HG02943 (cell line): Measurements from ENCODE around the gene FLYWCH1.
A peak's percentile ranks its signal among the peaks of the same experiment; 100 is the strongest.

Experiments used
- ATAC-seq: cut with Tn5 transposase; IDR thresholded peaks from one replicate; pipeline ENCODE4 v1.9.1; 2021; ENCODE audit warnings: mild to moderate bottlenecking, low read depth, moderate library complexity; ENCODE audit not compliant: unreplicated experiment

FLYWCH1 gene, protein sequence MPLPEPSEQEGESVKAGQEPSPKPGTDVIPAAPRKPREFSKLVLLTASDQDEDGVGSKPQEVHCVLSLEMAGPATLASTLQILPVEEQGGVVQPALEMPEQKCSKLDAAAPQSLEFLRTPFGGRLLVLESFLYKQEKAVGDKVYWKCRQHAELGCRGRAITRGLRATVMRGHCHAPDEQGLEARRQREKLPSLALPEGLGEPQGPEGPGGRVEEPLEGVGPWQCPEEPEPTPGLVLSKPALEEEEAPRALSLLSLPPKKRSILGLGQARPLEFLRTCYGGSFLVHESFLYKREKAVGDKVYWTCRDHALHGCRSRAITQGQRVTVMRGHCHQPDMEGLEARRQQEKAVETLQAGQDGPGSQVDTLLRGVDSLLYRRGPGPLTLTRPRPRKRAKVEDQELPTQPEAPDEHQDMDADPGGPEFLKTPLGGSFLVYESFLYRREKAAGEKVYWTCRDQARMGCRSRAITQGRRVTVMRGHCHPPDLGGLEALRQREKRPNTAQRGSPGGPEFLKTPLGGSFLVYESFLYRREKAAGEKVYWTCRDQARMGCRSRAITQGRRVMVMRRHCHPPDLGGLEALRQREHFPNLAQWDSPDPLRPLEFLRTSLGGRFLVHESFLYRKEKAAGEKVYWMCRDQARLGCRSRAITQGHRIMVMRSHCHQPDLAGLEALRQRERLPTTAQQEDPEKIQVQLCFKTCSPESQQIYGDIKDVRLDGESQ

DNA sequence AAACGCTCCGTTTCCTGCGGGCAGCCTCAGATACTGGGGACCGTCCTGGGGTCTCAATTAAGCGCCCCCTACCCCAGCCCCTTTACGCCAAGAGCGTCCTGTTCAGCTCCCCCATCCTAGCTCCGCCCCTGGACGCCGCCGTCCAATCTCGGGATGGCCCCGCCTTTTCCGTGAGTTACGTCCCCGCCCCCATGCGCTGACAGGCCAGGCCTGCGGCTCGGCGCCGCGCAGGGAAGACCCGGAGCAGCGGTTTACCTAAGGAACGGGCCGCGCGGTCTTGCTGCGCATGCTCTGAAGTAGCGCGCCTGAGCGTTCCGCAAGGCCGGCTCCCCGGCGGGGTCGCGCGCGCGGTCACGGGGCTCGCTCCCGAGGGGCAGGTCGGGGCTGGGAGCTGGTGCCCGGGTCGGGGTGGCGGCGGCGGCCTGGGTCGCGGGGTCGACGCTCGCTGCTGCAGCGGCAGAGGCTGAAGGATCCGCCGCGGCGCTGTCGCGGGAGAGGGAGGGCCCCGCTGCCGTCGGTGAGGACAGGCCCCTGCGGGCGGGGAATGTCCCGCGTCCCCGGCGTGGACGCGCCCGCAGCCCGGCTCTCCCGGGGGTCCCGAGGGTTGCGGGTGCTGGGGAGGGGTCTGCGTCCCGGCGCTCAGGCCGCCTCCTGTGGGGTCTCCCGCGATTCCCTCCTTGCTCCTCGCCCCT, at the start of gene FLYWCH1:
Gene FLYWCH1, plus strand, starts transcription at position 294 of the 692 bp plus-strand sequence. CDS start 17,755 bp downstream, outside the sequence.
- peak; percentile 91 for ATAC-seq

DNA sequence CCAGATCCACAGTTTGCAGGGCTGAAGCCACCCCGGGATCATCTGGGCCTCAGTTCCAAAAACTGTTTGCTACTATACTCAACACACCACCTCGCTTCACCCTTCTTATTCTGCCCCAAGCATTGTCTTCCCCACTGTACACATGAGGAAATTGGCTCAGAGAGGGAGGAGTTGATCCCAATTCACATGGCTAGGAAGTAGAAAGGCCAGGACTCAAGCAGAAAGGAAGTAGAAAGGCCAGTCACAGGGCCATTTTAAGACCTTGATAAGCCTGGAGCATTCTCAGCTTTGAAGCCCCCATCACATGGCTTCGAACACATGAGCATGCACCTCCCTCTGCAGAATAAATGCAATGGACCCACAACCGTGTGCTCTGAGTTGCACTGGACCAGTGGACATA, 46.1 kb upstream of the FLYWCH1 start:
- ATAC-seq: no peak

DNA sequence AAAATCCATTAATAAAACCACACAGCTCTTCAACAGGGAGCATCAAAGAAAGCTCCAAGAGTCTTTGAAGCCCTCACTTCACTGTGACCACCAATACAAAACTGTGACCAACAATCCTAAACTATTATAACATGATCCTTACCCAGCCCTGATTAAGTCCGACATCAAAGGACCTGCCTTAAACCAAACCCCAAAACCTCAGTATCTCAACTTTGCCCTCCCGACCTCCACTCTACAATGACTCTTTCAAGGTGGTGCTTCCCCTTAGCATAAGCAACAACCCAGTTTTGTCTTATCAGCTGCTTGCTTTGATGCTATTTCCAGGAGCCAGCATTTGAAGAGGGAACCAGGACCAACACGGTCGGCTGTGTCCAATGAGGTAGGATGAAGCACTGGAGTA, 45.3 kb upstream of the FLYWCH1 start:
- ATAC-seq: no peak

DNA sequence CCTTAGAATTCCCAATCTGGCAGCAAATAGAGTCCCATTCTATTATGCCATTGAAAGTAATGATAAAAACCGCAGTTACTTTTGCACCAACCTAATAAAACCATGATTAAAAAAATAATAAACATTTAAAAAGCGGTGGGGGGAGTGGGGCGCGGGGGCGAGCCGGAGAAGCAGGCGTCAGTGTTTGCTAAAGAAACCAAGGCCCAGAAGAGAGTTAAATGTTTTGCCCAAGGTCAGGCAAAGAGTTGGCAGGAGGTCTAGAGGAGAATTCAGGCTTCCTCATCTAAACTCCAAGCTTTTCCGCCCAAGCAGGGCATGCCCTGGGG, 44.1 kb upstream of the FLYWCH1 start:
- ATAC-seq: peak; percentile 7

DNA sequence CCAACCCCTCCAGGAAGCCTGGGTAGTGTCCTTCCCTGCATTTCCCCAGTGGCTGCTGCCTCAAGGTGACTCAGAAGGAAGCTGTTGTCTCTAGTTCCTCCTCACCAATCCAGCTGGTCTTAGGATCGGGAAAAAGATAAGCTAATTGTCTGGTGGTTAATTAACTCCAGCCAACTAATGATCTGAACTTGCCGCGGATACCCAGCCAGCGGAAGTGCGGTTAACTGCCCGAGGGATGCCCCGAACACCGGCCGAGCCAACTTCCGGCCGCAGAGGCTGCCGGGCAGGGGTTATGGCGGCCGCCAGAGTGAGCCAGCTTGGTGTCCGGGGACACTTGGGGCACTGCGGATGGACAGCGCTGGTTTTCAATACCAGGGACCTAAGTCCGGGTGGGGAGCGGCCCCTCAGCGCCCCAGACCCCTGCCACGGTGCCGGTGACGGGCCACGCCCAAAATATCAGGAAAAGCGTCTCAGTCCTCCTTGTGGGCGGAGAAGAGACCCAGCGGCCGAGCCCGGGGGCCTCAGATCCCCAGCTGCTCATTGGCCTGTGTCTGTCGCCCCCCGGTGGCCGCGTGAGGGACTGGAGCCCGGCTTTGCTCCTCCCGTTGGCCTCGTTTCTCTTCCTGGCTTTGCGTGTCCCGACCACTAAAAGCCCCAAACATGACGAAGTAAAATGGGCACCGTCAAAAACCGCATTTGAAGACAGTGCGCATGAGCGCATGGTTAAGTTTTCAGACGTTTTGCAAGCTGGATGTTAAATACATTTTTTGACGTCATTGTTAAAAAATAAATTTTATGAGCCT, 43.5 kb upstream of the FLYWCH1 start:
- peak; percentile 81 for ATAC-seq

DNA sequence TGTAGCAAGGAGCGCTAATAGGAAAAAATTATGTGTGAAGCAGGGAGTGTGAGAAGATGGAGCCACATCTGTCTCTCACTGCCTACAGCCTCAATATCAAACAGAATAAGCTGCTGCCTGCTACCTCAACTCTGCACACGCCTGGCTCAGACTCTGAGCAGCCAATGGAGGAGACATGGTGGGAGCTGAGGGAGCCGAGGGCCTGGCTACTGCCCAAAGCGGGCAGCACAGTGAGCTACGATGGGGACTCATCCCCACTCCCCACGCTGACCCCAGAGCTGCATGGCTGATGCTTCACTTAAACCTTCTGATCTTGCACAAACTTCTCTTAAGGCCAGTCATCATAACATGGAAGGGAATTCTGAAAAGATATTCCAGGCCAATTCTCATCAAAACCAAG, 39.8 kb upstream of the FLYWCH1 start:
- no peak for ATAC-seq

DNA sequence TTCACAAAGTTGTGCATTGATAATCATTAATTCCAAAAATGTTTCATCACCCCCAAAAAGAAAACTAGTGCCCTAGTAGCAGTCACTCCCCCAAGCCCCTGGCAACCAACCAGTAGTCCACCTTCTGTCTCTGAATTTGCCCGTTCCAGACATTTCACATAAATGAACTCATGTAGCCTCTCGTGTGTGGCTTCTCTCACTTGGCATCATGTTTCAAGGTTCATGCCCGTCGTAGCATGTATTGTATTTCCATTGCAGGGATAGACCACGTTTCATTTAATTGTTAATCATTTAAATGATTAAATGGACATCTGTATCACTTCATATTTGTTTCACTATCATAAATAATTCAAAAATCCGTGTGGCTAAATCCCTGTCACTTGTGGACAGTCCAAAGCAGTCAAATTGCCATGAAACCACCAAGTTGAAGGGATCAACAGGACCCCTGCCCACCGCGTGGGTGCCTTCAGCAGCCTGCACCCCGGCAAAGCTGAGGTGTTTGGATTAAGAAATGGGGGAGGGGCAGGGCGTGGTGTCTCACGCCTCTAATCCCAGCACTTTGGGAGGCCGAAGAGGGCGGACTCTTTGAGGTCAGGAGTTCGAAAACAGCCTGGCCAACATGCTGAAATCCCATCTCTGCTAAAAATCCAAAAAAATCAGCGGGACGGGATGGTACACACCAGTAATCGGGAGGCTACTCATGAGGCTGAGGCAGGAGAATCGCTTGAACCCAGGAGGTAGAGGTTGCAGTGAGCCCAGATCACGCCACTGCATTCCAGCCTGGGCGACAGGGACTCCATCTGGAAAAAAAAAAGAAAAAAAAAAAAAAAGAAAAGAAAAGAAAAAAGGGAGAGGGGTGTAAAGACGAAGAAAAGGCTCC, 37.5 kb upstream of the FLYWCH1 start:
- ATAC-seq: no peak

DNA sequence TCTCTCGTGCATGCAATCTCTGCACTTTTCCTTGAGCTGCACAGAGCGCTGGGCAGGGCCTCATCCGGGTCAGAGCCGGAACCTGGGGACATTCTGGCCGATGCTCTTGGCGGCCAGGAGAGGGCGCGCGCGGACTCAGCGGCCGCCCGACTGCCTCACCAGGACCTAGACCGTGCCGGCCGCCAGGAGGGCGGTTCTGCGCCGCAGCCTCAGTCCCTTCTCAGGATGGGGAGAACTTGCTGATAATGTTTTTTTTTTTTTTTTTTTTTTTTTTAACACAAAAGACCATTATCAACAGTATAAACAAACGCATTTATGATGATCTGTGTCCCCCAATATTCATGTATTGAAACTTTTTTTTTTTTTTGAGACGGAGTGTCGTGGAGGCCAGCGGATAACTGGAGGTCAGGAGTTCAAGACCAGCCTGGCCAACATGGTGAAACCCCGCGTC, 36.8 kb upstream of the FLYWCH1 start:
- ATAC-seq: no peak

DNA sequence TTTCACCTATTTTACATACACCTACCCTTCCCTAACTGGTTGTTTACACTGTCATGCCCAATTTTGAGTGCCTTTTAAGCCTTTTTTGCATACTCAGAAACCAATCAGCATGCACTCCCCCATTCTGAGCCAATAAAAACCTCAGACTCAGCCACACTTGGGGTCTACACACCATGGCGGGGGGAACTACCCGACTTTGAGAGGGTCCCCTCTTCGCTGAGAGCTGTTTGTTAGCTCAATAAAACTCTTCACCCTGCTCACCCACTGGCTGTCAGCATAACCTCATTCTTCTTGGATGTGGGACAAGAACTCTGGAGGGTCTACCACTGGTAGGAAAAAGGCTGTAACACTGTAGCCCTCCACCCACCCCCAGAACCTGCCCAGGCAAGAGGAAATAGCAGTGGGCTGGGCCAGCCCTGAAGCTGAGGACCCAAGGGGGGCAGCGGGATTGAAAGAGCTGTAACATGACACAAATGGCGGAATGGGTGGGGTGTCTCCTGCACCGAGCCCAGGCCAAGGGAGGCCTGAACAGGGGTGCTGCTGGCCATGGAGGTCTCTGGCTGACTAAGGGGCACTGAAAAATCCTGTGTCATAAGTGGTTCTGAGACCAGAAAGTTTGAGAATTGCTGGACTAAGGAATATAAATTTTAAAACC, 31.8 kb upstream of the FLYWCH1 start:
- no peak for ATAC-seq

DNA sequence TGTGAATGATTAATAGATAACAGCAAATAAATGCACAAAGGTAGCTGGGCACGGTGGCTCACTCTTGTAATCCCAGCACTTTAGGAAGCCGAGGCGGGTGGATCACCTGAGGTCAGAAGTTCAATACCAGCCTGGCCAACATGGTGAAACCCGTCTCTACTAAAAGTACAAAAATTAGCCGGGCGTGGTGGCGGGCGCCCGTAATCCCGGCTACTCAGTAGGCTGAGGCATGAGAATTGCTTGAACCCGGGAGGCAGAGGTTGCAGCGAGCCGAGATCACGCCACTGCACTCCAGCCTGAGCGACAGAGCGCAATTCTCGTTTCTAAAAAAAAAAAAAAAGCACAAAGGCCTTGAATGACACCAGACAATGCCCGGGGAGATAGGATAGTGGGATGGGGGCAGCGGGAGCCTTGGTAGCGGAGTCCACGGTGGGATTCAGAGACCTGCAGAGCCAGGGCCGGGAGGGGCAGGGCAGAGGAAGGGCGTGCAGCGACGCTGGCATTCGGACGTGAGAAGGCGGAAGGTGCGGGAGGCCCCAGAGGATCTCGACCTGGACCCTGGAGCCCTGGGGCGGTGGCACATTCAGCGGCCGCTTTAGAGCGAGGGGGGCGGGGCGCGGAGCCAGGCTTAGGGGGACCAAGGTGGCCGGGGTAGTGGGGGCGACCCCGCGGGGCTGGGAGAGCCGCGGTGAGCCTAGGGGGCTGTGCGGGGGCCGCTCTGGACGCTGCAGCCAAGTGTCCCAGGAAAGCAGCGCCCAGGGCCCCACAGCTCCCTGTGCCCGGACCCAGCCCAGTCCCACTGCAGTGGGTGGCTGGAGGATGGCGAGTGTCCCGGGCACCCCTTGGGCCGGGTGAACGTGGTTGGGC, 29.7 kb upstream of the FLYWCH1 start:
- peak; percentile 1 for ATAC-seq

DNA sequence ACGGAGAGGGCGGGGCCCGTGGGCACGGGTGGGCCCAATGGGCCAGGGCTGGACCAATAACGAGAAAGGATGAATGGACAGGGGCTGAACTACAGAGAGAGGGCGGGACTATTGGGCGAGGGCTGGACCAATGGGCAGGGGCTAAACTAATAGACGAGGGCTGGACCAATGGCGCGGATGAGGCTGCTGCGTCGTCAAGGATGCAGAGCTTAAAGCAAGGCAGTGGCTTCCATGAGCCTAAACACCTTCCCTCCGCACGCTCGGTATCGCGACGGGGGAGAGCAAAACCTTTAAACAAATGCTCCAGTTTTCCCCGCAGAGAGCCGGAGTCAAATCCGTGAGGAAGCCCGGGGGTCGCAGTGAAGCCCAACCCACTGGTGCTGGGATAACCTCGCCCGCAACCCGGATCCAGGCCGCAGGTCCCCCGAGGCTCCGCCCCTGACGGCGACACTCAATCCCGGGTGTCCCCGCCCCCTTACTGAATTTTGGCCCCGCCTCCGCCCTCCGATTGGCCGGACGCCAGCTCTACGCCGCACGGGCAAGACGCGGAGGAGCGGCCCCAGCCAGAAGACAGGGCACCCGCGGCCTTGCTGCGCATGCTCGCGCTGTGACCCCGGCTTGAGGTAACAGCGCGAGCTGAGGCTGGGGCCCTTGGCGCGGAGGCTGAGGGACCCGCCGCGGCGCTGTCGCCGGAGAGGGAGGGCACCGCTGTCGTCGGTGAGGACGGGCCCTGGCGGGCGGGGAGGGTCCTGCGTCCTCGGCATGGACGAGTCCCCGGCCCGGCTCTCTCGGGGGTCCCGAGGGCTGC, 28.9 kb upstream of the FLYWCH1 start, which contains the start of gene FLYWCH2:
Gene FLYWCH2, plus strand, starts transcription at position 566 of the 808 bp plus-strand sequence. CDS start 13,235 bp downstream, outside the sequence.
- peak; percentile 89 for ATAC-seq

DNA sequence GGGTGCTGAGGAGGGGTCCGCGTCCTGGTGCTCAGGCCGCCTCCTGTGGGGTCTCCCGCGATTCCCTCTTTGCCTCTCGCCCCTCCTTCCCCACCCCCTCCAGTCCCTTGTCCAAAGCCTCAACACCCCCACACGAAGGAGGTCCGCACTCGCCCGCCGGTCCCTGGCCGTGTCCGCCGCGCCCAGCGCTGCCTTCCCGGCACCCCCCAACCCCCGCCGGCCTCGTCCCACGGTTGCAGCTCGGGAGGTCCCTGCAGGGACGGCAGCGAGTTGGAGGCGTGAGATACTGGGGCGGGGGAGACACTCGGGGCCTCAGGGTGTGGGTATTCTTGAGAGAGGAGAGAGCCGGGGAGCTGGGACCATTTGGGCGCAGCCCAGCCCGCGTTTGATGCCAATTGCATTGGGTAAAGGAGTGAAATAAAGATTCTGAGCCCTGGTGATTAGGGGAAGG, 28.2 kb upstream of the FLYWCH1 start:
- no peak for ATAC-seq

DNA sequence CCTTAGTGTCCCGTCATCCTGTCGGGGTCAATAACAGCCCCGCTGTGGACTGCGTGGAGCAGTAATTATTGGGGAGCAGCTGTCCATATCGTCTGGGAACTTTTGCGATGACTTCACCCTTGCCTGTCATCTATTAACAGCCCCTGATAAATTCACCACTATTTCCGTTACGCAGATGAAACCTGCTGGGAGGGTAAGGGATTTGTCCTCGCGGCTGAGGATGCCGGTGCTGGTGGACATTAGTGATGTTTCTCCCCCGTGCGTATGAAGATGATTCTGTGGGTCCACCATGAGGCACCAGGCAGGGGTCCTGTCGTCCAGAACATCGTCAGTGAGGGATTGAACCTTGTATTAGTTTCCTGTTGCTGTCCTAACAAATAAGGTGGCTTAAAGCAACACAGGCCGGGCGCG, 27.7 kb upstream of the FLYWCH1 start:
- ATAC-seq: no peak

DNA sequence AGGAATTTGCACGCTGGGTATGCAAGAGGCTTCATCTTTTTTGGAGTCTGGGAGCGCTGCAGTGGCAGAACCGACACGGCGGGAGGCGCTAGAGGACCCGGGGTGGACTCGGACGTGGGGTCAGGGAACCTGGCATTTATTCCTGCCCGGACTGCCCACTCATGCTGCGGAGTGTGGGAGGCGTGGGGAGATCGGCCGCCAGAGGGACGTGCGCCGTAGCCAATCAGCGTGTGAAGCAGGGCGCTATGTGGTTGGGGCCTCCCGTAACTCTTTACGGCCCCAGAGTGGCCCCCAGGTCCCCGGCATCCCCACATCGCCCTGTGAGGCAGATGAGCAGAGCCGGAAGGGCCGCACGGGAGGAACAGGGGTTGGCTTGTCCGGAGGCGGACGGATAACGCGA, 17.5 kb upstream of the FLYWCH1 start:
- no peak for ATAC-seq

DNA sequence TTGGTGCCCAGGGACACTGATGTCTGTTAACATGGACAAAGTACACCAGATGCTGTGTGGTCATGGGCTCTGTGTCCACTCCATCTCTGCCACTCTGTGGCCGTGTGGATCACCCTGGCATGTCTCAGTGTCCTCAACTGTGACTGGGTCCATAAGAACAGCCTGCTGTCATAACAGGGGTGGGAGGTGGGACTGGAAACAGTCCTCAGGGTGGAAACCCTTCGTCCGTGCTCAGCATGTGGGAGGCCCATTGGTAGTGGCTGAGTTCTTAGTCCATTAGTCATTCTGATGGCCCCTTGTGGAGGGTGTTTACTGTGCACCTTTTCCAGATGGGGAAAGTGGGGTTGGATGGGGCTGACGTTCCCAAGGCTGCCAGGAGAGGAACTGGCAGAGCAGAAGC, 15.9 kb upstream of the FLYWCH1 start:
- ATAC-seq: no peak

DNA sequence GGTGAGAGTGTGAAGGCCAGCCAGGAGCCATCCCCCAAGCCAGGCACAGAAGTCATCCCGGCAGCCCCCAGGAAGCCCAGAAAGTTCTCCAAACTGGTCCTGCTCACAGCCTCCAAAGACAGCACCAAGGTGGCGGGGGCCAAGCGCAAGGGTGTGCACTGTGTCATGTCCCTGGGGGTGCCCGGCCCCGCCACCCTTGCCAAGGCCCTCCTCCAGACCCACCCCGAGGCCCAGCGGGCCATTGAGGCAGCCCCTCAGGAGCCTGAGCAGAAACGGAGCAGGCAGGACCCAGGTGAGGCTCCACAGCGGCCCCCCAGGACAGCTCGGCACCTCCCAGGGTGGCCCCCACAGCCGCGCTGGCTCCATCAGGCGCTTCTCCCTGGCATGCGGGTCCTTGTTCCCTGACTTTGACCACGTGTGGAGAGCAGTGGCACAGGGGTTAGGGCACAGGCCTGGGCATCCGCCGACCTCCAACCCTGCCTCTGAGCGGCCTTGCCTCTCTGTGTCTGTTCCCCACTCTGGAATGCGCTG, 15.2 kb upstream of the FLYWCH1 start:
- no peak for ATAC-seq

DNA sequence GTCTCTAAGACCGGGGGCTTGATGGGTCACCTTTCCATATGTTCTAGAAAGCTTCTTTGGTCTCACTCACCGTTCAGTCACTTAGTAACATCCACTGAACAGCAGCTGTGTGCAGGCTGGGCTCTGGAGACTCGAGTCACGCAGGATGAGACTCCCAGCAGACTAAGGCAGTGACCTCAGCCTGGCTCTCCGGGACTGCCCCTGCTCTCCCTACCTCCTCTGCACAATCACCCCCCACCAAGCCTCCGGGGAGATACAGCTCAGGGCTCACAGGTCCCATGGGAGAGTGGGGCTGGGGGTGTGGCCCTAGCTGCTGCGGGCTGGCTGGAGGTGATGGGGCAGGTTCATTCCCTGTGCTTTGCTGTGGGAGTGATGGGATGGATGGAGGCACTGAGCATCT, 14.6 kb upstream of the FLYWCH1 start:
- ATAC-seq: no peak
